HG02870 (cell line): ENCODE measurements around the gene BMPR1A.

Experiments used
- ATAC-seq: cut with Tn5 transposase; IDR thresholded peaks from one replicate; pipeline ENCODE4 v1.9.1; 2021; ENCODE audit warnings: mild to moderate bottlenecking, moderate library complexity; ENCODE audit not compliant: unreplicated experiment

BMPR1A gene

GRCh38 chr10:86799188-86799845 is 42.9 kb downstream of the BMPR1A start:
- ATAC-seq: no peak

- no peak for ATAC-seq
These were observed 45.6 kb downstream of the BMPR1A start for GRCh38 chr10:86801995-86802394.

DNA sequence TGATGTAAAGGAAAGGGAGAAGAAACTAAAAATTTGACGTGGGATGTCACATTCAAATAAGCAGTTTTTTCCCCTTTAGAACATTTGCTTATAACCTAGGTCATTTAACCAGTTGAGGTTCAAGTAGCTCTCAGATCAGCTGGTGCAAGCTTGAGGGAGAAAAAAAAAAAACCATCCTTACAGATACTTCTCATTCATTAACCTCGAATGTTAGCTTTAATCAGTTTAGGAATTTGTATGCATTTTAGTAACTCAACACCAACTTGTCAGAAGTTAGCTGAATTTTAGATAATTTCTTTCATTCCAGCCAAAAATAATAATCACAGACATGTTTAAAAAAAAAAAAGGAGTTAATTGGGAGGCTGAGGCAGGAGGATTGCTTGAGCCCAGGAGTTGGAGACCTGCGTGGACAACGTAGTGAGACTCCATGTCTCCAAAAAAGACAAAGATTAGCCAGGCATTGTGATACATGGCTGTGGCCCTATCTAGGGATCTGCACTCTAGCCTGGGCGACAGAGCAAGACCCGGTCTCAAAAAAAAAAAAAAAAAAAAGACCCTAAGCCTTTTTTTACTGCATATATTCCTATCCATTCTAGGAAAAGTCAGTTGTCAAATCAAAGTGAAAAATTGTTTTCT is 46.2 kb downstream of the BMPR1A start:
- no peak for ATAC-seq

DNA sequence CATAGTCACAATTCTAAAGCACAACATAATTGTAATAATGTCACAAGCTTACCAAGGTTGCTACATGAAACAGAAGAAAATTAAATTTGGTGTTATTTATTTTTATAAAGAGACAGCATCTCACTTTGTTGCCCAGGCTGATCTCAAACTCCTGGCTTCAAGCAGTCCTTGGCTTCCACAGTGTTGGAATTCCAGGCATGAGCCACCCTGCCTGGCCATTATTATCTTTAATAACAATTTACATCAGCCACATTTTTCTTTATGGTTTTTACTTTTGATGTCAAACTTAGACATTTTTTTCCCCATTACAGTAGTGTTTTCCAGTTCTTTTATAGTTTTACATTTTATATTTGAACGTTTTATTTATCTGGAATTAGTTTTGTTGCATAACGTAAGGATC is 46.7 kb downstream of the BMPR1A start:
- ATAC-seq: no peak

- no peak for ATAC-seq
These were observed 48.4 kb downstream of the BMPR1A start for GRCh38 chr10:86804805-86805204.

- no peak for ATAC-seq
These were observed 56.7 kb downstream of the BMPR1A start for GRCh38 chr10:86813101-86813500.

DNA sequence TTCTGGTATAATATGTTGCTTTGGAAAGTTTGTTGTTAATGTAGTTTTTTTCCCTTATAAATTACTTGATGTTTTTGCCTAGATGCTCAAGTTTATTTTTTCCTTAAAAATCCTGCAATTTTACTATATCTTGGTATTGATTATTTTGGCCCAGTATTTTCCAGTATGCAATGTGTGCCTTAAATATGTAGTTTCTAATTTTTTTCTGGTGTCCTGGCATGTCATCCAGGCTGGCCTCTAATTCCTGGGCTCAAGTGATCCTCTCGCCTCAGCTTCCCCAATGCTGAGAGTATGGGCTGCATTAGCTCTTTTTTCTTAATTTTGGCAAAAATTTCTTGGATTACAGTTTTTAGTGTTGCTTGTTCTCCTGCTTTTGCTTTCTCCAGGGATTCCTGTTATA is 57.6 kb downstream of the BMPR1A start:
- no peak for ATAC-seq

DNA sequence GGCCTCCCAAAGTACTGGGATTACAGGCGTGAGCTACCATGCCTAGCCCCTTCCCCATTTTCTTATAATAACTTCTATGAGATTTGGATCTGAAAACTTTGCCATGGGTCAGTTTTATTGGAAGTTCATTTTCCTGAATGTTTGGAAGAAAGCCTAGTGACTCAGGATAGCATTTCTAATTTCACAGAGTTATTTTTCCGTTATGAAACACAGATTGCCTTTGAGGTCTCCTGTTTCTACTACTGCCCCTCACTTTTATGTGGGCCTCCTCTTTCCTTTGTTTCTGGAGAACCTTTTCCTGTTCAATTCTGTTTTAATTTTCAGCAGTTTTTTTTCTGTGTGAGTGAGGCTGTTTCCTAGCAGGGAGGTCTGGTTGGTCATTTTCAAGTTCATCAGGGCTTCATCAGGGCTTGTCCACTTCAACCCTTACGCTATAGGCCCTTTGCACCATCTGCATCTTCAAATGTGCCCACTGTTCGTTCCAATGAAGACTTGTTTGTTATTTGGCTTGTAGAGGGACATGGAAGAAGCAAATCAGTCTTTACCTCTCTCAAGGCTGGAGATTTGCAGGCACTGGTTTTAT is 58.7 kb downstream of the BMPR1A start:
- no peak for ATAC-seq

- ATAC-seq: no peak
These were observed 59.2 kb downstream of the BMPR1A start for GRCh38 chr10:86815640-86816039.

GRCh38 chr10:86817246-86817645 is 60.8 kb downstream of the BMPR1A start:
- ATAC-seq: no peak

GRCh38 chr10:86819567-86819966 is 63.1 kb downstream of the BMPR1A start:
- ATAC-seq: no peak

DNA sequence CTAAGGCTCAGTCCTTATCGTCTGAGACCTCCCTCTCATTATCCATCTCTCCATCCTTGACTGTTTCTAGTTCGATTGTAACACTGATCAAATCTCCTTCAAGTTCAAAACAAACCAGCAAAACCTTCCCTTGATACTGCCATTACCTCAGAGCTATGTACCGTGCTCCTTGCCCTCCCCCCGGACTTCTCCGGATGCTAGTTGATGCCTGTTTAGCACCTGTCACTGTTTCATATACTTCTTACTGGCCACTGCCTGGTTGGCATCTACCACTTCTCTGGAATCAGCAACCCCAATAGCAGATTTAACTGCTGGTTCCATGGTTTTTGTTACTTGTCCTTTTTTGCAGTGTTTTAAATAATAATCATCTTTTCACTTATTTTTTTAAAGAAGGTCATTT is 64.1 kb downstream of the BMPR1A start:
- ATAC-seq: no peak

- ATAC-seq: no peak
These were observed 65.1 kb downstream of the BMPR1A start for GRCh38 chr10:86821388-86821999.

DNA sequence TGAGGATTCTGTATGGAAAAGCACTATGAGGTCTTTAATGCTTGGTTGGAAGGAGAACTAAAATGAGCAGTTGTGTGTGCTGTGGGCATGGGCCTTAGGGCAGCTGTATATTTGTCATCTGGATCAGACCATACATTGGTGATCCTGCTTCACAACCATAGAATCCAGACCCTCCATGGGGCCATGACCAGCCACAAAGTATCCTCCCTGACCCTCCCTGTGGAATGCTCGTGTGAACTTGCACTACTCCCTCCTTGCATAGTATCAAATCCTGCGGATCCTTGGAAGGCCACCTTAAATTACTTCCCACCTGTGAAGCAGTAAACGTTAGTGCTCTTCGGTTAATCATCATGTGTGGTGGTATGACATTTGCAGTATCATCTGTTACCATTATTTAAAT is 67.1 kb downstream of the BMPR1A start:
- no peak for ATAC-seq

DNA sequence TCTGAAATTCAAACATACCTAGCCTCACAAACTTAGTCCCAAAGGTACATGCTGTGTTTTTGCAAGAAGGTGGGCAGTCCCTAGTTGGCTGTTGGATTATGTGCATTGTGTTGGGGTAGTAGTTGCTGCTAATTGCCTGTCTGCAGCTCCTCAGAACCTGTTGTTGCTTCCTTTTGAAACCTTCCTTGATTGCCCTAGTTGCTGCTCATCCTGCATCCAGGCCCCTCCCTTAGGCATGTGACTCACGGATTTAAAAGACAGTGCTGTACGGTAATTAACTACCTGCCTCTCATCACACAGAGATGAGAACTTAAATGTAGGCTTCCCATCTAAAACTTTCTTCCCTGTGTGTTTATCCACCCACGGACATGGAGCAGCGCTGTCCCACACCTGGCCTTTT is 67.7 kb downstream of the BMPR1A start:
- no peak for ATAC-seq

DNA sequence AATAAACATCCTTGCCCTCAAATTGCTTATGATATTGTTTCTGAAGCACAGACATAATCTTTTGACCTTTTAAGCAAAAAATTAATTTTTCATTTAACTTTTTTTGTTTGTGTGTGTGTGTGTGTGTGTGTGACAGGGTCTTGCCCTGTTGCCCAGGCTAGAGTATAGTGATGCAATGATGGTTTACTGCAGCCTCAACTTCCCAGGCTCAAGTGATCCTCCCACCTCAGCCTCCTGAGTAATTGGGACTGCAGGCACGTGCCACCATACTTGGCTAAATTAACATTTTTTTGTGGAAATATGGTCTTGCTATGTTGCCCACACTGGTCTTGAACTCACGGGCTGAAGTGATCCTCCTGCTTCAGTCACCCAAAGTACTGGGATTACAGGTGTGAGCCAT is 68.9 kb downstream of the BMPR1A start:
- ATAC-seq: no peak

- no peak for ATAC-seq
These were observed 71.2 kb downstream of the BMPR1A start for GRCh38 chr10:86827639-86828038.

DNA sequence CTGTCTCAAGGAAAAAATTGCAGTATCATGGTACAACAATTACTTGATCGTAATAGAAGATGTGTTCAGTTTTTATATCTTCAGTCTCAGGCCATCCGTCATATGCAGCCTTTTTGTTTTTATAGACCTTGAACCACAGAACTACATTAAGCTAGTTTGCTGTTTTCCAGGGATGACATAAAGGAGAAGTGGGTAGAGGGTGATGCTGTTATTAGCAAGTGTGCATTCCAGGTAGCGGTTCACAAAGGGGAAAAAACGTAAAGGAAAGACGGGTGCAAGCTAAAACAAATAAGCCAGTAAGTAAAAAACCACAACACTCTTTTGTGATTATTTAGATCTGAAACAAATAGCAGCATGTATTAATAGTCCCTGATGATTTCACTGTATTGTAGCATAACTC is 71.7 kb downstream of the BMPR1A start:
- no peak for ATAC-seq

DNA sequence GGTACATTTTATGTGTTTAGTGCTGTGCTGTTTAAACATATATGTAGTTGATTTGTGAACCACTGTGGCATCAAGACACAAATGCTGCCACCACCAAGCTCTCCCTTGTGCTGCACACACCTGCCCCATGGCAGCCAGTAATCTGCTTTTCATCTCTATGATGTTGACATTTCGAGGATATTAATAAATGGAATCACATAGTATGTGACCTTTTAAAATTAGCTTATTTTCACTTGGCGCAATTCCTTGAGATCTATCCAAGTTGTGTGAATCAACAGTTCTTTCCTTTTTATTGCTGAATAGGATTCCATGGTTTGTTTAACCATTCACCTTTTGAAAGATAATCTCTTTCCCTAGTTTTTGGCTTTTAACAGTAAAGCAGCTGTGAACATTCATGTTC is 73.1 kb downstream of the BMPR1A start:
- ATAC-seq: no peak

GRCh38 chr10:86830043-86830591 is 73.7 kb downstream of the BMPR1A start:
- ATAC-seq: no peak

DNA sequence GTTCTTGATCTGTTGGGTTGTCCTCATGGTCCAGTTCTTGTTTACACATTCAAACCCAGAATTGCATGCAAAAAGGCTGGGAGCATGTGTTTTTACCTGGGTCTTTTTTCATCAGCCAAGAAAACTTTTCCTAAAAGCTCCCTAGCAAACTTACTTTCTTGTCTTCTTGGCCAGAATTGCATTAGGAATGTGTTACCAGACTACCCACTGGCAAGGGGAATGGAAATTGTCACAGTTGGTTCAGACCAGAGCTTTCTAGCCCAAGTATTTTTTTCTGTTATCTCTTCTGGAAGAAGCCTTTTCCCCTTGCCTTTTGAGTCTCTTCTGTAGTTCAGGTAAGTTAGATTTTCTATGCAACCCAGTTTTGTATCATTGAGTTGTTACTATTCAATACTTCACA is 77.5 kb downstream of the BMPR1A start:
- no peak for ATAC-seq

DNA sequence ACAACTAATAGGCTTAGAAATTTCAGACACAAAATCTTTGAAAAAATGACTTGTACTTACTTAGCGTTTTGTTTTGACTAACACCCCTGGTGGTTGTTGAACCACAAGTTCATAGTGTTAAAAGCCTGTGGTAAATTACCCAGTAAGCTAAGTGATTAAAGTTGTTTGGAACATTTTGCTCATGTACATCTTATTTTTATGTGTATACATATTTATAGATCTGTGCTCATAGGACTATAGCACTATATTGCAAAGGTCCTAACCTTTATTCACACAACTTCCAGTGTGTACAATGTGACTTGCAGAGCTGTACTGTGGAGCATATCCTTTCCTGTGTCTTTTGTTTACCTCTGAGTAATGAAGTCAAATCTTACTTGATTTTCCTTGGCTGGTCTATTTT is 79.6 kb downstream of the BMPR1A start:
- ATAC-seq: no peak
